Brain microvascular endothelial cell (primary cell): ENCODE results near the gene EPS8L1.
"Not testable (repeated sequence)": the region's sequence is repeated elsewhere in the genome, so short reads cannot be mapped to it uniquely, and the experiment has no call there.

Source experiments
- DNase-seq: peaks from one replicate; pipeline ENCODE4 v3.0.0-alpha.2; 2020
- H3K27ac ChIP-seq: fragments of 250-450 bp; sonication (Bioruptor Pico); 2 replicates; pipeline ENCODE4 v1.5.1; 2020; ENCODE audit warnings: mild to moderate bottlenecking, moderate library complexity
- H3K27me3 ChIP-seq: fragments of 250-450 bp; sonication (Bioruptor Pico); replicated peaks from 2 replicates; pipeline ENCODE4 v1.5.1; 2020; ENCODE audit warnings: mild to moderate bottlenecking
- H3K36me3 ChIP-seq: fragments of 250-450 bp; sonication (Bioruptor Pico); replicated peaks from 2 replicates; pipeline ENCODE4 v1.5.1; 2020; ENCODE audit warnings: mild to moderate bottlenecking
- H3K4me3 ChIP-seq: 2 replicates; pipeline ENCODE4 v1.5.1; 2011; ENCODE audit warnings: low read depth, mild to moderate bottlenecking, control low read depth, low read length, moderate library complexity
- CTCF ChIP-seq: IDR thresholded peaks from 2 replicates; pipeline ENCODE4 v1.5.1; 2011; ENCODE audit warnings: low read depth, mild to moderate bottlenecking, moderate library complexity, low read length, control low read depth, inconsistent platforms; ENCODE audit errors: missing control alignments
- in situ Hi-C: cut with HindIII; loops from 2 replicates; pipeline ENCODE4 v1.10.0; 2017; ENCODE audit warnings: low sequenced_read_pairs, low pct_ligation_motif_present

Gene EPS8L1

GRCh38 chr19:55048446-55048845 lies 27.2 kb upstream of the EPS8L1 start:
- H3K27ac ChIP-seq, result no peak overlapping the region
- in situ Hi-C loops, result no loop called here
- DNase-seq, result no peak
- no peaks in the 10 kb centered on the region for H3K27me3 ChIP-seq
- H3K4me3 ChIP-seq, result no peak overlapping the region
- peaks cover 42% of the 10 kb centered on the region for H3K36me3 ChIP-seq
- TF ChIP-seq CTCF, result no peak

GRCh38 chr19:55050749-55051532 lies 24.7 kb upstream of the EPS8L1 start:
- no peak for DNase-seq
- TF ChIP-seq CTCF, result no peak
- H3K4me3 ChIP-seq, result no peak overlapping the region
- H3K36me3 ChIP-seq, result peaks cover 44% of the 10 kb centered on the region
- H3K27ac ChIP-seq, result no peak overlapping the region
- in situ Hi-C loops, result no loop called here
- no peaks in the 10 kb centered on the region for H3K27me3 ChIP-seq

GRCh38 chr19:55053735-55054134 lies 21.9 kb upstream of the EPS8L1 start:
- H3K4me3 ChIP-seq, result no peak overlapping the region
- no peak overlapping the region for H3K27ac ChIP-seq
- in situ Hi-C loops, result no loop called here
- no peak for TF ChIP-seq CTCF
- no peak for DNase-seq
- H3K36me3 ChIP-seq, result peaks cover 30% of the 10 kb centered on the region
- H3K27me3 ChIP-seq, result no peaks in the 10 kb centered on the region

GRCh38 chr19:55056827-55057226 lies 18.8 kb upstream of the EPS8L1 start:
- no peak for TF ChIP-seq CTCF
- in situ Hi-C loops, result no loop called here
- H3K36me3 ChIP-seq, result peaks cover 29% of the 10 kb centered on the region

GRCh38 chr19:55058781-55059610 lies 16.7 kb upstream of the EPS8L1 start:
- H3K36me3 ChIP-seq, result peaks cover 18% of the 10 kb centered on the region
- H3K27ac ChIP-seq, result no peak overlapping the region
- H3K27me3 ChIP-seq, result no peaks in the 10 kb centered on the region
- TF ChIP-seq CTCF, result no peak
- DNase-seq, result no peak
- no peak overlapping the region for H3K4me3 ChIP-seq
- in situ Hi-C loops, result no loop called here

More at GRCh38 chr19:55056827-55057226, 18.8 kb upstream of the EPS8L1 start:
- Histone ChIP-seq H3K27me3 (no peaks in the 10 kb centered on the region), H3K4me3 (no peak overlapping the region), H3K27ac (no peak overlapping the region)
- no peak for DNase-seq

GRCh38 chr19:55060287-55060686 lies 15.4 kb upstream of the EPS8L1 start:
- peaks cover 16% of the 10 kb centered on the region for H3K36me3 ChIP-seq
- H3K27ac ChIP-seq, H3K4me3 ChIP-seq, H3K27me3 ChIP-seq, in situ Hi-C loops: not testable (repeated sequence)
- peak; percentile 25 for DNase-seq
